ENCODE measurements around the gene ELOVL2. TPM values are rescaled to one million over a fixed set of nuclear protein-coding genes. Genes with fewer than 3 reads are reported as not detected.

Gene ELOVL2
- total RNA-seq, 1 donor from 2014 or later = 0.52 TPM

- Histone ChIP-seq H3K4me3 (ENCODE audit: low read length in 3 of 3) (no peak overlapping the region), H3K36me3 (ENCODE audit: control insufficient read depth in 3 of 3, insufficient read depth in 3 of 3, low read length in 3 of 3) (no peaks in the 10 kb centered on the region), H3K4me1 (ENCODE audit: control insufficient read depth in 3 of 3, insufficient read depth in 3 of 3, low read length in 3 of 3) (no peaks in the 10 kb centered on the region), H3K9ac (ENCODE audit: low read depth in 1 of 3, low read length in 3 of 3) (no peak overlapping the region), H3K27ac (ENCODE audit: low read depth, low read length) (no peak overlapping the region), H3K27me3 (ENCODE audit: control insufficient read depth in 3 of 3, insufficient read depth in 3 of 3, low read length in 3 of 3) (peaks cover 20 to 37% (median 37%) of the 10 kb centered on the region in 3 donors), H3K9me3 (ENCODE audit: control insufficient read depth in 3 of 3, low read length in 3 of 3) (no peaks in the 10 kb centered on the region)
Observed at GRCh38 chr6:11042025-11042749, 1.9 kb downstream of the ELOVL2 start.

GRCh38 chr6:11040134-11040533 lies 4.0 kb downstream of the ELOVL2 start:
- Histone ChIP-seq H3K27me3 (ENCODE audit: control insufficient read depth in 3 of 3, insufficient read depth in 3 of 3, low read length in 3 of 3) (peaks cover 16 to 27% (median 23%) of the 10 kb centered on the region in 3 donors), H3K9ac (ENCODE audit: low read depth in 1 of 3, low read length in 3 of 3) (no peak overlapping the region), H3K36me3 (ENCODE audit: control insufficient read depth in 3 of 3, insufficient read depth in 3 of 3, low read length in 3 of 3) (no peaks in the 10 kb centered on the region), H3K4me3 (ENCODE audit: low read length in 3 of 3) (no peak overlapping the region), H3K4me1 (ENCODE audit: control insufficient read depth in 3 of 3, insufficient read depth in 3 of 3, low read length in 3 of 3) (no peaks in the 10 kb centered on the region), H3K27ac (ENCODE audit: low read depth, low read length) (no peak overlapping the region), H3K9me3 (ENCODE audit: control insufficient read depth in 3 of 3, low read length in 3 of 3) (no peaks in the 10 kb centered on the region)

GRCh38 chr6:11039040-11039439 lies 5.1 kb downstream of the ELOVL2 start:
- H3K4me3 ChIP-seq (ENCODE audit: low read length in 3 of 3) = no peak overlapping the region
- peaks cover 9 to 20% (median 16%) of the 10 kb centered on the region in 3 donors for H3K27me3 ChIP-seq (ENCODE audit: control insufficient read depth in 3 of 3, insufficient read depth in 3 of 3, low read length in 3 of 3)

GRCh38 chr6:11036977-11037430 lies 7.1 kb downstream of the ELOVL2 start:
- no peaks in the 10 kb centered on the region for H3K4me1 ChIP-seq (ENCODE audit: control insufficient read depth in 3 of 3, insufficient read depth in 3 of 3, low read length in 3 of 3)
- H3K4me3 ChIP-seq (ENCODE audit: low read length in 3 of 3) = no peak overlapping the region
- H3K36me3 ChIP-seq (ENCODE audit: control insufficient read depth in 3 of 3, insufficient read depth in 3 of 3, low read length in 3 of 3) = no peaks in the 10 kb centered on the region
- H3K9ac ChIP-seq (ENCODE audit: low read depth in 1 of 3, low read length in 3 of 3) = no peak overlapping the region
- H3K27me3 ChIP-seq (ENCODE audit: control insufficient read depth in 3 of 3, insufficient read depth in 3 of 3, low read length in 3 of 3) = peaks cover under 1 to 8% (median 4%) of the 10 kb centered on the region in 3 donors
- H3K9me3 ChIP-seq (ENCODE audit: control insufficient read depth in 3 of 3, low read length in 3 of 3) = no peaks in the 10 kb centered on the region
- no peak overlapping the region for H3K27ac ChIP-seq (ENCODE audit: low read depth, low read length)

More at GRCh38 chr6:11039040-11039439, 5.1 kb downstream of the ELOVL2 start:
- no peak overlapping the region for H3K27ac ChIP-seq (ENCODE audit: low read depth, low read length)
- H3K9me3 ChIP-seq (ENCODE audit: control insufficient read depth in 3 of 3, low read length in 3 of 3) = no peaks in the 10 kb centered on the region
- no peaks in the 10 kb centered on the region for H3K36me3 ChIP-seq (ENCODE audit: control insufficient read depth in 3 of 3, insufficient read depth in 3 of 3, low read length in 3 of 3)
- H3K4me1 ChIP-seq (ENCODE audit: control insufficient read depth in 3 of 3, insufficient read depth in 3 of 3, low read length in 3 of 3) = no peaks in the 10 kb centered on the region
- H3K9ac ChIP-seq (ENCODE audit: low read depth in 1 of 3, low read length in 3 of 3) = no peak overlapping the region

- Histone ChIP-seq H3K36me3 (ENCODE audit: control insufficient read depth in 3 of 3, insufficient read depth in 3 of 3, low read length in 3 of 3) (no peaks in the 10 kb centered on the region), H3K4me1 (ENCODE audit: control insufficient read depth in 3 of 3, insufficient read depth in 3 of 3, low read length in 3 of 3) (no peaks in the 10 kb centered on the region), H3K4me3 (ENCODE audit: low read length in 3 of 3) (no peak overlapping the region), H3K9me3 (ENCODE audit: control insufficient read depth in 3 of 3, low read length in 3 of 3) (no peaks in the 10 kb centered on the region), H3K27ac (ENCODE audit: low read depth, low read length) (no peak overlapping the region), H3K27me3 (ENCODE audit: control insufficient read depth in 3 of 3, insufficient read depth in 3 of 3, low read length in 3 of 3) (peaks cover 0 to 8% (median 4%) of the 10 kb centered on the region in 3 donors), H3K9ac (ENCODE audit: low read depth in 1 of 3, low read length in 3 of 3) (no peak overlapping the region)
Observed at GRCh38 chr6:11036351-11036740, 7.8 kb downstream of the ELOVL2 start.

GRCh38 chr6:11035616-11036350 lies 8.3 kb downstream of the ELOVL2 start:
- Histone ChIP-seq H3K36me3 (ENCODE audit: control insufficient read depth in 3 of 3, insufficient read depth in 3 of 3, low read length in 3 of 3) (no peaks in the 10 kb centered on the region), H3K27ac (ENCODE audit: low read depth, low read length) (no peak overlapping the region), H3K4me3 (ENCODE audit: low read length in 3 of 3) (no peak overlapping the region), H3K9ac (ENCODE audit: low read depth in 1 of 3, low read length in 3 of 3) (no peak overlapping the region), H3K4me1 (ENCODE audit: control insufficient read depth in 3 of 3, insufficient read depth in 3 of 3, low read length in 3 of 3) (no peaks in the 10 kb centered on the region), H3K27me3 (ENCODE audit: control insufficient read depth in 3 of 3, insufficient read depth in 3 of 3, low read length in 3 of 3) (peaks cover 0 to 4% (median 2%) of the 10 kb centered on the region in 3 donors), H3K9me3 (ENCODE audit: control insufficient read depth in 3 of 3, low read length in 3 of 3) (no peaks in the 10 kb centered on the region)

- Histone ChIP-seq H3K27me3 (ENCODE audit: control insufficient read depth in 3 of 3, insufficient read depth in 3 of 3, low read length in 3 of 3) (no peaks in the 10 kb centered on the region), H3K36me3 (ENCODE audit: control insufficient read depth in 3 of 3, insufficient read depth in 3 of 3, low read length in 3 of 3) (no peaks in the 10 kb centered on the region), H3K4me1 (ENCODE audit: control insufficient read depth in 3 of 3, insufficient read depth in 3 of 3, low read length in 3 of 3) (no peaks in the 10 kb centered on the region), H3K4me3 (ENCODE audit: low read length in 3 of 3) (no peak overlapping the region), H3K27ac (ENCODE audit: low read depth, low read length) (no peak overlapping the region), H3K9me3 (ENCODE audit: control insufficient read depth in 3 of 3, low read length in 3 of 3) (no peaks in the 10 kb centered on the region), H3K9ac (ENCODE audit: low read depth in 1 of 3, low read length in 3 of 3) (no peak overlapping the region)
Observed at GRCh38 chr6:11033825-11034224, 10.3 kb downstream of the ELOVL2 start.

- peaks cover 3 to 4% (median 4%) of the 10 kb centered on the region in 3 donors for H3K27me3 ChIP-seq (ENCODE audit: control insufficient read depth in 3 of 3, insufficient read depth in 3 of 3, low read length in 3 of 3)
Observed at GRCh38 chr6:11030904-11031303, 13.2 kb downstream of the ELOVL2 start.

GRCh38 chr6:11028959-11029358 lies 15.1 kb downstream of the ELOVL2 start:
- H3K27ac ChIP-seq (ENCODE audit: low read depth, low read length) = no peak overlapping the region
- H3K4me1 ChIP-seq (ENCODE audit: control insufficient read depth in 3 of 3, insufficient read depth in 3 of 3, low read length in 3 of 3) = peaks cover 0 to 2% (median 0%) of the 10 kb centered on the region in 3 donors
- H3K9me3 ChIP-seq (ENCODE audit: control insufficient read depth in 3 of 3, low read length in 3 of 3) = no peaks in the 10 kb centered on the region
- H3K27me3 ChIP-seq (ENCODE audit: control insufficient read depth in 3 of 3, insufficient read depth in 3 of 3, low read length in 3 of 3) = peaks cover 3 to 4% (median 4%) of the 10 kb centered on the region in 3 donors
- no peak overlapping the region for H3K9ac ChIP-seq (ENCODE audit: low read depth in 1 of 3, low read length in 3 of 3)
- no peaks in the 10 kb centered on the region for H3K36me3 ChIP-seq (ENCODE audit: control insufficient read depth in 3 of 3, insufficient read depth in 3 of 3, low read length in 3 of 3)
- no peak overlapping the region for H3K4me3 ChIP-seq (ENCODE audit: low read length in 3 of 3)

More at GRCh38 chr6:11030904-11031303, 13.2 kb downstream of the ELOVL2 start:
- H3K27ac ChIP-seq (ENCODE audit: low read depth, low read length) = no peak overlapping the region
- peaks cover 0 to 2% (median 0%) of the 10 kb centered on the region in 3 donors for H3K4me1 ChIP-seq (ENCODE audit: control insufficient read depth in 3 of 3, insufficient read depth in 3 of 3, low read length in 3 of 3)
- no peak overlapping the region for H3K9ac ChIP-seq (ENCODE audit: low read depth in 1 of 3, low read length in 3 of 3)
- no peaks in the 10 kb centered on the region for H3K9me3 ChIP-seq (ENCODE audit: control insufficient read depth in 3 of 3, low read length in 3 of 3)
- H3K4me3 ChIP-seq (ENCODE audit: low read length in 3 of 3) = no peak overlapping the region
- H3K36me3 ChIP-seq (ENCODE audit: control insufficient read depth in 3 of 3, insufficient read depth in 3 of 3, low read length in 3 of 3) = no peaks in the 10 kb centered on the region

- Histone ChIP-seq H3K9me3 (ENCODE audit: control insufficient read depth in 3 of 3, low read length in 3 of 3) (no peaks in the 10 kb centered on the region), H3K27me3 (ENCODE audit: control insufficient read depth in 3 of 3, insufficient read depth in 3 of 3, low read length in 3 of 3) (peaks cover 3 to 4% (median 4%) of the 10 kb centered on the region in 3 donors), H3K4me1 (ENCODE audit: control insufficient read depth in 3 of 3, insufficient read depth in 3 of 3, low read length in 3 of 3) (peaks cover 0 to 2% (median 0%) of the 10 kb centered on the region in 3 donors), H3K4me3 (ENCODE audit: low read length in 3 of 3) (no peak overlapping the region), H3K36me3 (ENCODE audit: control insufficient read depth in 3 of 3, insufficient read depth in 3 of 3, low read length in 3 of 3) (no peaks in the 10 kb centered on the region), H3K27ac (ENCODE audit: low read depth, low read length) (no peak overlapping the region), H3K9ac (ENCODE audit: low read depth in 1 of 3, low read length in 3 of 3) (no peak overlapping the region)
Observed at GRCh38 chr6:11027565-11028110, 16.5 kb downstream of the ELOVL2 start.

Measured in skeletal muscle tissue (tissue), 4 donors.